NCI-H1105 treated with DMSO at 0.1 percent for 48 hours (cell line): Measurements from ENCODE around the gene BRD1.
"Not testable (repeated sequence)": the region's sequence is repeated elsewhere in the genome, so short reads cannot be mapped to it uniquely, and the experiment has no call there.

ENCODE experiments used
- DNase-seq: peaks from one replicate; lab custom pipeline; 2025; lab: John Stamatoyannopoulos, UW

BRD1 gene

DNA sequence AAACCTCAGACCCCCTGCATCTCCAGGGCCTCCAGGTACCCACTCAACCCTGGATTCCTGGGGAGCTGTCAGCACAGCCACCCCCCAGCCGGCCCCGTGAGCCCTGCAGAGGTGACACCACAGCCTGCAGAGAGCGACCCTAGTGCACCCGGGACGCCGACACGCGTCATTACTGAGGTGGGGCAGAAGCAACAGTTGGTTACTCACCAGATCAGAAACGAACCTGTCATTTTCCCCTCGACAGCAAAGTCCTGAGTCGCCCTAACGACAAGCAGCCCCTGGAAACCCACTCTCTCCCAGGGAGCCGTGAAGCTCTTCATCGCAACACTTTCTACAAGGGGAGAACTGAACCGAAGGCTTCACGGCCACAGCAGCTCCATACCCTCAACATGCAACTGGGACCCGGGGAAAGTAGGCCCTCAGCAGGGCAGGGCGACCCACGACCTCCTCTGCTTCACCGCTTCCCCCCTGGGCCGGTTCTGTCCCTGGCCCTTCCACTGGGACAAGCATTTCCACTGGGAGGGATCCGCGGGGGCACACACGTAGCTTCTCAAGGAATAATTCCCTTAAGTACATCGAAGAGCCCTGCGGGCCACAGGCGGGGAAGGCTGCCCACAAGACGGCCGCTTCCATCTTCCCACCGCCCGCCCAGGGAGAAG is 1.6 kb downstream of the BRD1 start:
- no peak for DNase-seq

- no peak for DNase-seq
Observed at GRCh38 chr22:49825436-49825835, 2.2 kb downstream of the BRD1 start.

GRCh38 chr22:49824936-49825335 is 2.7 kb downstream of the BRD1 start:
- DNase-seq, result no peak

GRCh38 chr22:49824185-49824925 is 3.3 kb downstream of the BRD1 start:
- no peak for DNase-seq

DNA sequence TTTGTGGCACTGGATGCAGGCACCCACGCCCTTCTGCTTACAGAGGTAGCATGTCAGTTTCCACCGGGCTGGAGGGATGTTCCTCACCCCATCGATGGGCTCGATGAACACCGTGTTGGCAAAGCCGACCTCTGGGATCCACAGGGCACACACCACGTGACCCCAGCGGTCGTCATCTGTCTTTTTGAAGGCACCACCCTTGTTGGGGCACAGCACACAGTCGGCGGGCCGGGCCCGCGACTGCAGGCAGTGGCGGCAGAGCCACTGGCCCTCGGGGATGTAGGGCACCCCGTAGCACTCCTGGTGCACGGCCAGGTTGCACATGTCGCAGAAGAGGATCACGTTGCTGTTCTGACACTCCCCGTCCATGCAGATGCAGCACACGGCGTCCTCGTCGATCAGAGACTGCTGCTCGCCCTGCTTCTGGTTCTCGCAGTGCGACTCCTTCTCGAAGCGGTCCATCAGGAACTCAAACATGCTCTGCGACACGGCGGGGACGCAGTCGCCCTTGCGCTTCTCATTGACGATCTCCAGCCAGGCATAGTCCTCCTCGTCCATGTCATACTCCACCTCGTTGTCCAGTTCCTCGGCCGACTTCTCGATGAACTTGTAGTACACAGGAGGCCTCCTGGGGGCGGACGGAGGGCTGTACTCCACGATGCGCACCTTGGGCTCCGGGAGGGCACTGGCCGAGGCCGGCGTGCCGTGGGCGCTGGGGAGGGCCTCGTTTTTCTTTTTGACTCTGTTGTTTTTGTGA is 4.2 kb downstream of the BRD1 start:
- DNase-seq, result no peak

DNA sequence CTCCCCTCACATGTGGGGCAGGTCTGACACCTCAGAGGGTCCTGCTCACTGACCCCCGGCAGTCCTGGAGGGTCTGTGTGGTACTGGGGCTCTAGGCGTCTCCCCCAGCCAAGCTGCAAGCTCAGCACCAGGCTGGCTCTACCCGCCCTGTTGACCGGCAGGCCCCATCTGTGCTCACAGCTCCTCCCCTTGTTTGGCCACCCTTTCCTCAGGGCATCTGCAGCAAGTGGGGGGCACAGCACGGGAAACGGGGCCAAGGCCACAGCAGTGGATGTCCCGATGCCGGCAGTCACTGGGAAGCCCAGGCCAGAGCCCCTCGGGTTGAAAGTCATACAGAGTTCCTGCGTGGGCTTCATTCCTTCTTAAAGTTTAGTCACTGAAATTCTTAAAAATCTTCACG is 5.9 kb downstream of the BRD1 start:
- DNase-seq, result not testable (repeated sequence)

DNA sequence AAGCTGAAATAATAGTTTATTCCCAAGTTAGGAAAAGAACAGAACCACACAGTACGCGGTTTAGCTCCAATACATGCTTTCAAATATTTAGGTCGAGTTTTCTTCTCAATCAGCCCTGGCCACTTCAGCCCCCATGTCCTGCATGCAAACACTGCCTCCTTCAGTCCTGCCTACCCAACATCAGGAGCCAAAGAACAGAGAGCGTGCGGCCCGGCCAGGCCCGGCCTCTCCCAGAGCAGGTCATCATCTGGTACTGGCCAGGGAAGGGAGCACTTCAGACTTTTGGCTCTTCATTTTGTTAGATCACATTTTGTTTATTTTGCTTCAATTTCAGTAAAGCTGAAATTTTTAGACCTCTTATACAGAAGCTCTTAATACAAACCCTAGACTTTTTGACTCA is 6.7 kb downstream of the BRD1 start:
- DNase-seq, result no peak

GRCh38 chr22:49817359-49817758 is 10.3 kb downstream of the BRD1 start:
- no peak for DNase-seq

- DNase-seq, result no peak
Observed at GRCh38 chr22:49815641-49816091, 12.0 kb downstream of the BRD1 start.

DNA sequence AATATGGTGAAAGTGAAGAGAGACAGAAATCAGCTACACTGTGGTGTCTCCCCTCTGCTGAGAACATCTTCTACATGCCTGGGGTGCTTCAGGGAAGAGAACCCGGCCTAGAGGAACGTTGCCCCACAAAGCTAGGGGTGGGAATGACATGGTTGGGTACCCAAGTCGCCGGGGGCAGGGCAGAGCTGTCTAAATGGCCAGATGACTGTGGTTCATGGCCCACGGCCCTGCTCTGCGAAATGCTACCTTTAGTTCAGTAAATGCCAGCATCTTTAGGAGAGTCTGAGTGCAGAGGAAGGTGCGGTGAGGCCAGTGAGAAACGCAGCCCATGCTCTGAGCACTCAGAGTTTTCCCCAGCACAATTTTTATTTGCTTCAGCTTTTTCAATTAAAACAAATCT is 12.8 kb downstream of the BRD1 start:
- no peak for DNase-seq

DNA sequence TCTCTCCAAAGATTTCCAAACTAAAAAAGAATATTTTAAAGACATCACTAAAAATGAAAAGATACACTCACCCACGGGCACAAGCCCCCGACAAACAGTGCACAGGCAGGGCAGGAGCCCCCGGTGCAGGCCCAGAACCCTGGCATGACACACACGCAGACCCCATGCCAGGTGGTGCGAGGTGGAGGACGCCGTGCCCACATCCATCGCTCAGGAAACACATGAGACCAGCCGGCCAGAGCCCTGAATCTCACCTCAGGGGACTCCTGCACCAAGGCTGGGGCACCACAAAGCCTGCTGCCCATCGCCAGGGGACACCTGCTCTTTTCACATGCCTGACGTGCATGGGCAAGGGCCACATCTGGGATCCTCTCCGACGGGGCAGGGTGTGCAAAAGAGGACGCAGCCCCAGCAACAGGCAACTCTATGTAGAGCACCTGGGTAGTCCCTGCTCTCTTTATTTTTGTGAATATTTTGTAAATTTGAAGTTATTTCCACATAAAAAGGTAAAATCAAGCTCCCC is 13.4 kb downstream of the BRD1 start:
- DNase-seq, result no peak

DNA sequence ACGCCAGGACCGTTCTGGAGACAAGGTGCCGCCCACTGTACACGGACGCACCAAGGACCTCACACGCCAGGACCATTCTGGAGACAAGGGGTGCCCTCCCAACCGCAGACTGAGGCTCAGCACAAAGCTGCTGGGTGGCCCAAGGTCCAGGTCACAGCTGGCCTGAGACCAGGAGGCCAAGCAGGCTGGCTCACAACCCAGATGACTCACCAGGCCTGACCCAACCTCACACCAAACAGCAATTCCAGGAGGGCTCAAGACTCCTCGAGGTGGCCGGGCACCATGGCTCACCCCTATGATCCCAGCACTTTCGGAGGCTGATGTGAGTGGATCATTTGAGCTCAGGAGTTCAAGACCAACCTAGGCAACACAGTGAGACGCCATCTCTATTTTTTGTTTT is 14.8 kb downstream of the BRD1 start:
- DNase-seq, result no peak

- no peak for DNase-seq
Observed at GRCh38 chr22:49811020-49811791, 16.5 kb downstream of the BRD1 start.

GRCh38 chr22:49810363-49811019 is 17.2 kb downstream of the BRD1 start:
- no peak for DNase-seq

DNA sequence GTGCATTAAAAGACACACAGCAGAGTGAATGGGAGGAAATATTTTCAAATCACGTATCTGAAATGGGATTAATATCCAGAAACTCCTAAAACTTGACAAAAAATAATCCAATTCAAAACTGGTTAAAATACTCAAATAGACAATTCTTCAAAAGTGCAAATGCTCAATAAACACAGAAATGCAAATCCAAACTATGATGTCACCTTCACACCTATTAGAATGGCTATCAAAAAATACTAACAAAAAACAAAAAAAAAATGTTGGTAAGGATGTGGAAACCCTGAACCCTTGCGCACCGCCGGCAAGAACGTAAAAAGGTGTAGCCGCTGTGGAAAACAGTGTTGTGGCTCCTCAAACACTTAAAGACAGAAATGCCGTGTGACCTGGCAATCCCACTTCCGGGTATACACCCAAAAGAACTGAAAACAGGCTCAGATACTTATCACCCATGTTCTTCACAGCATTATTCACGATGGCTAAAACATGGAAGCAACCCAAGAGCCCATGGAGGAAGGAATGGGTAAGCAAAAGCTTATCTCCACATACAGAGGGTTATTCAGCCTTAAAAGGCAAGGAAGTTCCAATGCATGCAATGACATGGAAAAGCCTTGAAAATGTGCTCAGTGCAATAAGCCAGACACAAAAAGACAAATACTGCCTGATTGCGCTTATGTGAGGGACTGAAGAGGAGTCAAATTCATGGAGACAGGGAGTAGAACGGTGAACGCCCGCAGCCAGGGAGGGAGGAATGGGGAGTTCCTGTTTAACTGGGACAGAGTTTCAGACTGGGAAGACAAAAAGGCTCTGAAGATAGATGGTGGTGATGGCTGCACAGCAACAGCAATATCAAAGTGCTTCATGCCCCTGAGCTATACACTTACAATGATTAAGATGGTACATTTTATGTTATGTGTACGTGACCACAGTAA is 19.6 kb downstream of the BRD1 start:
- no peak for DNase-seq

GRCh38 chr22:49807129-49807528 is 20.5 kb downstream of the BRD1 start:
- no peak for DNase-seq

GRCh38 chr22:49803737-49804375 is 23.8 kb downstream of the BRD1 start:
- DNase-seq, result no peak

GRCh38 chr22:49803134-49803533 is 24.5 kb downstream of the BRD1 start:
- DNase-seq, result no peak

DNA sequence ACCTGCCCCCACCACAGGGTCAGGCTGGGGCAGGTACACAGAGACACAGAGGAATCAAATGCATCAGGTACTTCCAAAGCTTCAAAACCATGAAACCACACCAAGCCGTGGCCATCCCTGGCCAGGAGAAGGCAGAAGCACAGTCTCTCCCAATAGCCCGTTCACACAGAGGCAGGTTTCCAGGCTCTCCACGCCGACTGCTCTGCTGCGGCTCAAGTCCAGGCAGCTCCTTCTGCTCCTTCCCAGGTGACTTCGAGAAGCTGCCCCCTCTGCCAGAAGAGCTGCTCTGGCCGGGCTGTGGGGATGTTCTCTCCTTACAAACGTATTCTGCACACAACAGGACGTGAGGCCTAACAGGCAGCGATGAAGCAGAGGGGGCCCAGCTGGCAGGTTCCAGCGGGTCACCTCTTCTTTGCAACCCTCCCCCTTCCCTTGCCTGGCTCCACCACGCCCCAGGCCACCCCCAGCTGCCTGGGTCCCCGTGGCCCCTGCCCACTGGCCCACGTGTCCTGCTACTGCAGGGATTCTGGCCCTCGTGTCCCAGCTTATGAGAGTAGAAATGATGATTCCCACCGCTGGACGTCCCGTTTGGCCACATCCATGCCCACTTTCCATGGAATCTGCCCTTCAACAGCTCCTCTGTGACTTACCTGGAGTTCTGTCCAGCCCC is 26.1 kb downstream of the BRD1 start:
- no peak for DNase-seq
